K562 (cell line): Measurements from ENCODE around the gene OR11L1. TPM values are rescaled to one million over a fixed set of nuclear protein-coding genes. Genes with fewer than 3 reads are reported as not detected.
A peak's percentile ranks its signal among the peaks of the same experiment; 100 is the strongest.

Experiments
- ATF1 ChIP-seq, 2 experiments: fragments of 450-650 bp in 1 of 2; IDR thresholded peaks; 2 replicates each; pipeline ENCODE4 v1.6.1; 2016; ENCODE audit warnings: missing compliant biosample characterization in 1 of 2, missing genetic modification characterization in 1 of 2
- DPF2 ChIP-seq: fragments of 450-650 bp; IDR thresholded peaks from 2 replicates; pipeline ENCODE4 v1.6.1; 2016
- E2F3 ChIP-seq: fragments of 250-450 bp; sonication (Bioruptor Pico); IDR thresholded peaks from 2 replicates; pipeline ENCODE4 v1.4.0; 2020; ENCODE audit warnings: mild to moderate bottlenecking
- EP300 ChIP-seq: IDR thresholded peaks from 2 replicates; pipeline ENCODE4 v1.6.1; 2012; ENCODE audit warnings: low read length, improper control_type of control experiment
- ILK ChIP-seq: fragments of 450-650 bp; IDR thresholded peaks from 2 replicates; pipeline ENCODE4 v1.6.1; 2016; ENCODE audit warnings: missing genetic modification characterization, low read depth, mild to moderate bottlenecking, missing compliant biosample characterization, moderate library complexity, borderline replicate concordance
- NFE2 ChIP-seq: IDR thresholded peaks from 2 replicates; pipeline ENCODE4 v1.6.1; 2014; ENCODE audit warnings: antibody characterized with exemption, low read depth
- NFXL1 ChIP-seq: fragments of 450-650 bp; formaldehyde crosslinking; IDR thresholded peaks from 2 replicates; pipeline ENCODE4 v1.4.0; 2021; ENCODE audit warnings: mild to moderate bottlenecking
- POLR2AphosphoS2 ChIP-seq: IDR thresholded peaks from 2 replicates; pipeline ENCODE4 v1.6.1; 2012; ENCODE audit warnings: low read length, improper control_type of control experiment
- RFX1 ChIP-seq: fragments of 450-650 bp; IDR thresholded peaks from 2 replicates; pipeline ENCODE4 v1.6.1; 2016; ENCODE audit warnings: mild to moderate bottlenecking, moderate library complexity
- SETDB1 ChIP-seq: IDR thresholded peaks from one replicate; pipeline ENCODE4 v1.6.1; 2012; ENCODE audit warnings: low read length, control low read depth, inconsistent platforms
- ZC3H4 ChIP-seq: sonication (generic); formaldehyde crosslinking; IDR thresholded peaks from 2 replicates; pipeline ENCODE4 v1.9.0; 2021; ENCODE audit warnings: missing genetic modification reagents, borderline replicate concordance
- ZNF133 ChIP-seq: fragments of 250-450 bp; sonication (Bioruptor Pico); IDR thresholded peaks from 2 replicates; pipeline ENCODE4 v1.4.0; 2020; ENCODE audit warnings: mild to moderate bottlenecking
- ZNF707 ChIP-seq: fragments of 250-450 bp; sonication (Bioruptor Pico); conservative IDR thresholded peaks from 2 replicates; pipeline ENCODE4 v1.8.0; 2022; ENCODE audit warnings: inconsistent platforms, mild to moderate bottlenecking, moderate library complexity
- ZNF740 ChIP-seq, 3 experiments: fragments of 200-800 bp in 1 of 3; sonication (Bioruptor generic) in 1 of 3; sonication (generic) in 1 of 3; formaldehyde crosslinking in 1 of 3; IDR thresholded peaks; 2 replicates each; pipeline versions ENCODE4 v1.6.1 to v1.8.0; 2016 to 2022; ENCODE audit warnings: mild to moderate bottlenecking in 2 of 3, missing compliant biosample characterization in 2 of 3, missing genetic modification characterization in 2 of 3, missing genetic modification reagents in 1 of 3
- polyA plus RNA-seq, 8 experiments: library from polyadenylated mRNA; depleted of rRNA in 4 of 8; stranded (reverse) in 5 of 8; unstranded in 3 of 8; fragments of >200 nt; fragmentation: Nextera tagmentation in 2 of 8; fragmentation: Illumina TruSeq in 1 of 8; extraction: Ambion mirVana in 2 of 8; extraction: Trizol in 1 of 8; gene quantifications; 2 replicates each; pipeline versions ENCODE4 v1.2.1 to v1.2.3, GENCODE V29; 2011 to 2014; ENCODE audit warnings: inconsistent platforms in 1 of 8, missing spikeins in 1 of 8
- total RNA-seq, 7 experiments: library from RNA; depleted of rRNA in 6 of 7; stranded (reverse); fragments of >200 nt in 6 of 7; fragmentation: Illumina TruSeq in 2 of 7; extraction: Trizol in 2 of 7; gene quantifications; 2 replicates each; pipeline versions ENCODE4 v1.2.1 to v1.2.3, GENCODE V29; 2011 to 2021; ENCODE audit warnings: low replicate concordance in 1 of 7
- TF ChIP-seq, protein P1 (sequence below), 2 experiments: IDR thresholded peaks in 1 of 2; conservative IDR thresholded peaks in 1 of 2; 2 replicates each; pipeline ENCODE4 v1.6.1; 2016; ENCODE audit warnings: low read depth in 2 of 2, mild to moderate bottlenecking in 1 of 2, missing compliant biosample characterization in 1 of 2, missing genetic modification characterization in 1 of 2, moderate library complexity in 1 of 2
- TF ChIP-seq, protein P2 (sequence below): fragments of 450-650 bp; IDR thresholded peaks from 2 replicates; pipeline ENCODE4 v1.6.1; 2016

Gene OR11L1
- total and polyA plus RNA-seq, 9 of the 15 experiments (the other 6 are each of a cell fraction or from before 2014, with no cell fraction given) = not detected

- TF ChIP-seq ZC3H4 (CRISPR knock-in tag) (no peak), NFXL1 (CRISPR knock-in tag) (no peak), ZNF707 (CRISPR knock-in tag) (no peak), ZNF133 (CRISPR knock-in tag) (no peak), NFE2 (peak; percentile 55; the same call in 1 of the 2 replicates), ZNF740 (CRISPR knock-in tag; IDR thresholded peaks at IDR 0.05) (no peak), ZNF740 (tag; IDR thresholded peaks at IDR 0.05) (no peak), RFX1 (no peak), ILK (no peak), DPF2 (peak; percentile 70), EP300 (no peak), E2F3 (CRISPR knock-in tag) (no peak), SETDB1 (no peak), POLR2AphosphoS2 (no peak), ATF1 (CRISPR knock-in tag; IDR thresholded peaks at IDR 0.05) (no peak), ATF1 (tag; IDR thresholded peaks at IDR 0.05) (no peak)
- TF ChIP-seq, protein P1, sequence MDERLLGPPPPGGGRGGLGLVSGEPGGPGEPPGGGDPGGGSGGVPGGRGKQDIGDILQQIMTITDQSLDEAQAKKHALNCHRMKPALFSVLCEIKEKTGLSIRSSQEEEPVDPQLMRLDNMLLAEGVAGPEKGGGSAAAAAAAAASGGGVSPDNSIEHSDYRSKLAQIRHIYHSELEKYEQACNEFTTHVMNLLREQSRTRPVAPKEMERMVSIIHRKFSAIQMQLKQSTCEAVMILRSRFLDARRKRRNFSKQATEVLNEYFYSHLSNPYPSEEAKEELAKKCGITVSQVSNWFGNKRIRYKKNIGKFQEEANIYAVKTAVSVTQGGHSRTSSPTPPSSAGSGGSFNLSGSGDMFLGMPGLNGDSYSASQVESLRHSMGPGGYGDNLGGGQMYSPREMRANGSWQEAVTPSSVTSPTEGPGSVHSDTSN (CRISPR knock-in tag; IDR thresholded peaks at IDR 0.05; ENCODE audit: low read depth) = no peak
- TF ChIP-seq, protein P1 (tag; conservative IDR thresholded peaks at IDR 0.05; ENCODE audit: low read depth) = peak; percentile 81
- TF ChIP-seq, protein P2, sequence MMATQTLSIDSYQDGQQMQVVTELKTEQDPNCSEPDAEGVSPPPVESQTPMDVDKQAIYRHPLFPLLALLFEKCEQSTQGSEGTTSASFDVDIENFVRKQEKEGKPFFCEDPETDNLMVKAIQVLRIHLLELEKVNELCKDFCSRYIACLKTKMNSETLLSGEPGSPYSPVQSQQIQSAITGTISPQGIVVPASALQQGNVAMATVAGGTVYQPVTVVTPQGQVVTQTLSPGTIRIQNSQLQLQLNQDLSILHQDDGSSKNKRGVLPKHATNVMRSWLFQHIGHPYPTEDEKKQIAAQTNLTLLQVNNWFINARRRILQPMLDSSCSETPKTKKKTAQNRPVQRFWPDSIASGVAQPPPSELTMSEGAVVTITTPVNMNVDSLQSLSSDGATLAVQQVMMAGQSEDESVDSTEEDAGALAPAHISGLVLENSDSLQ = peak; percentile 82
These were observed 3.5 kb upstream of the OR11L1 start (continued) for GRCh38 chr1:247845011-247845692.
